ENCODE results near the gene ASIC2.

DNA sequence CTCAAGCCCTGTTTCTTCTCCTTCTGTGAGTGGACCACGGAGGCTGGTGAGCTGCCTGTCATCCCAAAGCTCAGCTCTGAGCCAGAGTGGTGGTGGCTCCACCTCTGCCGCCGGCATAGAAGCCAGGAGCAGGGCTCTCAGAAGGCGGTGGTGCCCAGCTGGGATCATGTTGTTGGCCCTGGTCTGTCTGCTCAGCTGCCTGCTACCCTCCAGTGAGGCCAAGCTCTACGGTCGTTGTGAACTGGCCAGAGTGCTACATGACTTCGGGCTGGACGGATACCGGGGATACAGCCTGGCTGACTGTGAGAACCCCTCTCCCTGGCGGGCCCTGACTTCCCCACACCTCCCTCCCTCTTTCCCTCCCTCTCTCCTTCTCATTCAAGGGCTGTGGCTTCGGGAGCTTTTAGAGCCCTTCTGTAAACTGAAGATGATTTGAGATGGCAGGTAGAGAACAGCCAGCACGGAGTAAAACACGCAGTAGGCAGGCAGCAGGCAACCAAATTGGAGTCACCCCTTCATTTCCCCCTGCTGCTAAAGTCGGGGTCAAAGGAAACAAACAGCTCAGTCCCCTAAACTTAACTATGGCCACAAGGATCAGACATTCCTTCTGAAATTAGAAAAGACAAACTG, 297.6 kb downstream of the ASIC2 start:
- TF ChIP-seq, protein P1, sequence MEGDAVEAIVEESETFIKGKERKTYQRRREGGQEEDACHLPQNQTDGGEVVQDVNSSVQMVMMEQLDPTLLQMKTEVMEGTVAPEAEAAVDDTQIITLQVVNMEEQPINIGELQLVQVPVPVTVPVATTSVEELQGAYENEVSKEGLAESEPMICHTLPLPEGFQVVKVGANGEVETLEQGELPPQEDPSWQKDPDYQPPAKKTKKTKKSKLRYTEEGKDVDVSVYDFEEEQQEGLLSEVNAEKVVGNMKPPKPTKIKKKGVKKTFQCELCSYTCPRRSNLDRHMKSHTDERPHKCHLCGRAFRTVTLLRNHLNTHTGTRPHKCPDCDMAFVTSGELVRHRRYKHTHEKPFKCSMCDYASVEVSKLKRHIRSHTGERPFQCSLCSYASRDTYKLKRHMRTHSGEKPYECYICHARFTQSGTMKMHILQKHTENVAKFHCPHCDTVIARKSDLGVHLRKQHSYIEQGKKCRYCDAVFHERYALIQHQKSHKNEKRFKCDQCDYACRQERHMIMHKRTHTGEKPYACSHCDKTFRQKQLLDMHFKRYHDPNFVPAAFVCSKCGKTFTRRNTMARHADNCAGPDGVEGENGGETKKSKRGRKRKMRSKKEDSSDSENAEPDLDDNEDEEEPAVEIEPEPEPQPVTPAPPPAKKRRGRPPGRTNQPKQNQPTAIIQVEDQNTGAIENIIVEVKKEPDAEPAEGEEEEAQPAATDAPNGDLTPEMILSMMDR (IDR thresholded peaks at IDR 0.05; ENCODE audit: low read depth, low read length, poor library complexity, severe bottlenecking), result no peak
- no peak for TF ChIP-seq EZH2phosphoT487 (IDR thresholded peaks at IDR 0.05; ENCODE audit: borderline replicate concordance, low read length)
